CD14-positive monocyte (primary cell): ENCODE measurements around the gene TEC. TPM values are rescaled to one million over a fixed set of nuclear protein-coding genes. Genes with fewer than 3 reads are reported as not detected.

Experiments
- DNase-seq, 3 donors: peaks; one replicate each; pipeline ENCODE4 v3.0.0-alpha.2; 2011 to 2022
- H2AFZ ChIP-seq: 2 replicates; pipeline ENCODE4 v1.6.0; 2012; ENCODE audit warnings: mild to moderate bottlenecking, low read depth, low read length, inconsistent platforms; ENCODE audit not compliant: insufficient read depth, poor library complexity, severe bottlenecking
- H3K27ac ChIP-seq, 2 donors: 1 replicate in 1 of 2; 2 replicates in 1 of 2; pipeline ENCODE4 v1.5.1; 2012 to 2013; ENCODE audit warnings: low read length in 2 of 2, control low read depth in 1 of 2, inconsistent platforms in 1 of 2, low read depth in 1 of 2, mild to moderate bottlenecking in 1 of 2
- H3K27me3 ChIP-seq, 2 donors: one replicate each; pipeline versions ENCODE4 v1.6.0 to v1.6.1; 2011 to 2013; ENCODE audit warnings: low read length in 2 of 2; ENCODE audit not compliant: control insufficient read depth in 2 of 2, insufficient read depth in 2 of 2
- H3K36me3 ChIP-seq, 2 donors: replicated peaks in 1 of 2; 1 replicate in 1 of 2; 2 replicates in 1 of 2; pipeline versions ENCODE4 v1.5.1 to v1.6.1; 2012 to 2013; ENCODE audit warnings: low read length in 2 of 2, control low read depth in 1 of 2, inconsistent platforms in 1 of 2, mild to moderate bottlenecking in 1 of 2; ENCODE audit not compliant: insufficient read depth in 2 of 2, control insufficient read depth in 1 of 2
- H3K4me1 ChIP-seq, 2 donors: 1 replicate in 1 of 2; 2 replicates in 1 of 2; pipeline versions ENCODE4 v1.5.1 to v1.6.1; 2012 to 2013; ENCODE audit warnings: low read length in 2 of 2, control low read depth in 1 of 2, inconsistent platforms in 1 of 2, mild to moderate bottlenecking in 1 of 2, moderate library complexity in 1 of 2; ENCODE audit not compliant: insufficient read depth in 2 of 2, control insufficient read depth in 1 of 2
- H3K4me2 ChIP-seq: replicated peaks from 2 replicates; pipeline ENCODE3; 2012; ENCODE audit warnings: low read length, moderate library complexity, mild to moderate bottlenecking; ENCODE audit not compliant: poor library complexity, severe bottlenecking; ENCODE audit errors: extremely low read depth
- H3K4me3 ChIP-seq, 3 experiments: fragments of 200-600 bp in 1 of 3; sonication (generic) in 1 of 3; replicated peaks in 1 of 3; 1 replicate in 2 of 3; 2 replicates in 1 of 3; pipeline ENCODE4 v1.5.1; 2011 to 2013; ENCODE audit warnings: low read length in 3 of 3, mild to moderate bottlenecking in 3 of 3, control low read depth in 2 of 3, low read depth in 2 of 3, inconsistent platforms in 1 of 3, moderate library complexity in 1 of 3
- H3K79me2 ChIP-seq: 2 replicates; pipeline ENCODE4 v1.6.0; 2012; ENCODE audit warnings: mild to moderate bottlenecking, control low read depth, inconsistent platforms, low read length, moderate library complexity; ENCODE audit not compliant: insufficient read depth
- H3K9ac ChIP-seq: 2 replicates; pipeline ENCODE4 v1.6.0; 2017; ENCODE audit warnings: low read length, mild to moderate bottlenecking; ENCODE audit not compliant: insufficient read depth, poor library complexity, severe bottlenecking
- H3K9me3 ChIP-seq, 2 donors: replicated peaks in 1 of 2; 1 replicate in 1 of 2; 2 replicates in 1 of 2; pipeline versions ENCODE4 v1.5.1 to v1.6.1; 2012 to 2013; ENCODE audit warnings: low read length in 2 of 2, control low read depth in 1 of 2; ENCODE audit not compliant: control insufficient read depth in 1 of 2, insufficient read depth in 1 of 2
- H4K20me1 ChIP-seq: 2 replicates; pipeline ENCODE4 v1.6.0; 2012; ENCODE audit warnings: mild to moderate bottlenecking, low read length, control low read depth, moderate library complexity; ENCODE audit not compliant: insufficient read depth
- H3K27ac Mint-ChIP-seq, 7 donors: one replicate each; pipeline ENCODE4 v1.8.0; 2020; ENCODE audit warnings: mild to moderate bottlenecking in 7 of 7, mixed read lengths in 7 of 7, moderate library complexity in 6 of 7, inconsistent platforms in 2 of 7
- H3K27me3 Mint-ChIP-seq, 3 donors: one replicate each; pipeline ENCODE4 v1.8.0; 2021 to 2022; ENCODE audit warnings: low read depth in 3 of 3, mild to moderate bottlenecking in 3 of 3, mixed read lengths in 3 of 3, moderate library complexity in 3 of 3, inconsistent platforms in 1 of 3
- H3K36me3 Mint-ChIP-seq, 2 donors: one replicate each; pipeline ENCODE4 v1.8.0; 2020; ENCODE audit warnings: mixed read lengths in 2 of 2, inconsistent platforms in 1 of 2, mild to moderate bottlenecking in 1 of 2
- H3K4me1 Mint-ChIP-seq: one replicate; pipeline ENCODE4 v1.8.0; 2020; ENCODE audit warnings: mild to moderate bottlenecking, mixed read lengths
- H3K4me3 Mint-ChIP-seq, 2 donors: one replicate each; pipeline ENCODE4 v1.8.0; 2020; ENCODE audit warnings: mild to moderate bottlenecking in 2 of 2, mixed read lengths in 2 of 2, moderate library complexity in 1 of 2
- H3K9me3 Mint-ChIP-seq, 7 donors: one replicate each; pipeline ENCODE4 v1.8.0; 2020 to 2022; ENCODE audit warnings: mixed read lengths in 7 of 7, mild to moderate bottlenecking in 6 of 7, moderate library complexity in 6 of 7, inconsistent platforms in 2 of 7
- WGBS: methylation state at CpG from one replicate; pipeline ENCODE4 v1.1.5; 2013; ENCODE audit warnings: missing lambda C conversion rate; ENCODE audit not compliant: insufficient coverage; 5-methylcytosine and 5-hydroxymethylcytosine counted together
- intact Hi-C, 2 donors: fragments of 100-400 bp; cut with micrococcal nuclease; formaldehyde crosslinking; loops; one replicate each; pipeline versions ENCODE4 v1.15.0 to v1.15.1; 2023
- polyA plus RNA-seq, 3 donors: library from polyadenylated mRNA; depleted of rRNA in 1 of 3; unstranded in 2 of 3; stranded (reverse) in 1 of 3; fragments of 300-500 nt in 2 of 3; fragments of >200 nt in 1 of 3; fragmentation: Illumina TruSeq in 2 of 3; gene quantifications; 1 replicate in 2 of 3; 2 replicates in 1 of 3; pipeline ENCODE4 v1.2.3, GENCODE V29; 2012 to 2021
- TF ChIP-seq, protein P1 (sequence below): fragments of 200-600 bp; IDR thresholded peaks from one replicate; pipeline ENCODE4 v1.8.0; 2022; ENCODE audit warnings: antibody characterized with exemption, mild to moderate bottlenecking

Gene TEC
- polyA plus RNA-seq, 3 donors = 0.30 to 2.5 (median 0.73) TPM

DNA sequence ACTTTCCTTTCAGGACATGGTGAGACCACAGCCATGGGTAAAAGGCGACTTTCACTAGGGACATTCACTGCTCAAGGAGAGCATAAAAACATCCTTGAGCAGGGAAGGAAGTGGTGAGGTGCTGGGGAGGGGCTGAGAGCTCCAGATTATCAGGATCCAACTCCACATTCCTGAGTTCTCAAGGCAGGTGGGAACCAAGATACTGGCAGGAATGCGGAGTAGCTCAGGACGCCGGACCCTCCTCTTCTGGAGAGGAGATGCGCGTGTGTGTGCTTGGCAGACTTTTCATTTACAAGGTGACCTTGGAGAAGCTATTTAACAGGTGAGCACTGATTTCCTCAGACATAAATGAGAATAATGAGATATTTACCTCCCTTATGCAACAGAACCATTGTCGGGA lies 94.3 kb downstream of the TEC start:
- 80% methylated on average over 1 of the region's 7 CpGs for WGBS
- Histone ChIP-seq H3K4me2 (no peak overlapping the region), H4K20me1 (no peaks in the 10 kb centered on the region), H3K9ac (no peak overlapping the region), H3K9me3 (no peaks in the 10 kb centered on the region), H3K27ac (peak overlapping the region in 1 of 2 donors; percentile 16), H3K4me3 (no peak overlapping the region), H3K4me1 (peaks cover 20 to 34% of the 10 kb centered on the region in 2 donors), H3K79me2 (peaks cover 7% of the 10 kb centered on the region), H3K27me3 (no peaks in the 10 kb centered on the region), H2AFZ (no peak overlapping the region), H3K36me3 (peaks cover 0 to 10% of the 10 kb centered on the region in 2 donors)
- intact Hi-C loops = no loop called here
- peaks cover 0 to 11% (median 6%) of the 10 kb centered on the region in 7 donors for H3K9me3 Mint-ChIP-seq
- H3K27ac Mint-ChIP-seq = peak overlapping the region in 3 of 7 donors; percentile 25 to 59 (median 52)
- H3K36me3 Mint-ChIP-seq = peaks cover 19 to 23% of the 10 kb centered on the region in 2 donors
- H3K4me3 Mint-ChIP-seq = no peak overlapping the region
- H3K27me3 Mint-ChIP-seq = no peaks in the 10 kb centered on the region
- TF ChIP-seq, protein P1, sequence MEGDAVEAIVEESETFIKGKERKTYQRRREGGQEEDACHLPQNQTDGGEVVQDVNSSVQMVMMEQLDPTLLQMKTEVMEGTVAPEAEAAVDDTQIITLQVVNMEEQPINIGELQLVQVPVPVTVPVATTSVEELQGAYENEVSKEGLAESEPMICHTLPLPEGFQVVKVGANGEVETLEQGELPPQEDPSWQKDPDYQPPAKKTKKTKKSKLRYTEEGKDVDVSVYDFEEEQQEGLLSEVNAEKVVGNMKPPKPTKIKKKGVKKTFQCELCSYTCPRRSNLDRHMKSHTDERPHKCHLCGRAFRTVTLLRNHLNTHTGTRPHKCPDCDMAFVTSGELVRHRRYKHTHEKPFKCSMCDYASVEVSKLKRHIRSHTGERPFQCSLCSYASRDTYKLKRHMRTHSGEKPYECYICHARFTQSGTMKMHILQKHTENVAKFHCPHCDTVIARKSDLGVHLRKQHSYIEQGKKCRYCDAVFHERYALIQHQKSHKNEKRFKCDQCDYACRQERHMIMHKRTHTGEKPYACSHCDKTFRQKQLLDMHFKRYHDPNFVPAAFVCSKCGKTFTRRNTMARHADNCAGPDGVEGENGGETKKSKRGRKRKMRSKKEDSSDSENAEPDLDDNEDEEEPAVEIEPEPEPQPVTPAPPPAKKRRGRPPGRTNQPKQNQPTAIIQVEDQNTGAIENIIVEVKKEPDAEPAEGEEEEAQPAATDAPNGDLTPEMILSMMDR = no peak
- H3K4me1 Mint-ChIP-seq = peaks cover 22% of the 10 kb centered on the region
- DNase-seq = no peak

DNA sequence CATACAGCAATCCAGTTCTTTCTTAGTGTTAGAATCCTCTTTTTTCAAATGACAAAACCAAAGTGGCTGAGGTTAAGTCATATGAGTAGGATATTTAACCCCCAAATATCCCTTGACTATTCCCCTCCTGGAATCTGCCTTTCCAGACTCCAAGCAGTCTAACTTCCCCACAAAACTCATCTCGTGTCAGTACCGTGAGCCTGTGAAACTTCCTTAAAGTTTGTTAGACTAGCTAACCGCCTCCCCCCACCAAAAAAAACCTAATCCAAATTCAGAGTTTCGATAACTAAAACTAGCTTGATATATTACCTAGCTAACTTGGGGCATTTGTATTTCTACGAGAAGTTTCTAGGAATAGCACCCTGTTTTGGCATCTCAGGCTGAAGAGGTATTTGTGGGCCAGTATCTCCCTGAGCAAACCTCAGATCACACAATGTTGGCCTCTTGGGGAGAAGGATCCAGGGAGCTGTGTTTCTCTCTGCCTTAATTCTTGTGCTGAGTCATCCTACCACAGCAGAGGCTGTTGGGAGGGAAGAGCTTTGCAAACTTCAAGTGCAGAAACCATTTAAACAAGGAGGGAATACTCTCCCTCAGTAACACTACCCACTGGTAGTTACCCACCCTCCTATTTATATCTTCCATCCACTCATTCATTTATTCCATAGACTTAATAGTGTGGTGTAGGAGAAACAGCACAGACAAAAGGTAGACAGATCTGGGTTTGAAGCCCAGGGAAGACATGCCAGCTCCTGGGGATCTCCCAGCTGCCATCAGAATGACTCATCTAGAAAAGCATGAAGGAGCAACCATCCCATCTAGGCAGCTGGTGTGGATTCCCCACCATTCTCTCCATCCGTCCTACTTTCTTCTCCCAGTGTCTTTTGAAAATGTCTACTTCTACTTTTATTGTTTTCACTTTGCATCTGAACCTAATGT lies 96.3 kb downstream of the TEC start:
- peak overlapping the region; percentile 3 to 91 (median 87) for H3K27ac Mint-ChIP-seq
- TF ChIP-seq, protein P1 = no peak
- Histone ChIP-seq H3K9ac (peak overlapping the region; percentile 32), H3K4me3 (peak overlapping the region; percentile 30 to 63 (median 43)), H3K27ac (peak overlapping the region; percentile 44 to 74), H2AFZ (peak overlapping the region; percentile 57), H3K36me3 (peaks cover under 1 to 16% of the 10 kb centered on the region in 2 donors), H3K79me2 (peaks cover 1% of the 10 kb centered on the region), H3K27me3 (no peaks in the 10 kb centered on the region), H4K20me1 (no peaks in the 10 kb centered on the region), H3K9me3 (no peaks in the 10 kb centered on the region), H3K4me1 (peaks cover 12 to 24% of the 10 kb centered on the region in 2 donors), H3K4me2 (peak overlapping the region; percentile 68)
- WGBS = 0% methylated on average over 1 of the region's 6 CpGs
- peaks cover 18% of the 10 kb centered on the region for H3K4me1 Mint-ChIP-seq
- H3K9me3 Mint-ChIP-seq = peaks cover 0 to 10% (median 2%) of the 10 kb centered on the region in 7 donors
- no peaks in the 10 kb centered on the region for H3K27me3 Mint-ChIP-seq
- intact Hi-C loops = no loop called here
- peak in 1 of 3 donors; percentile 69 for DNase-seq
- H3K4me3 Mint-ChIP-seq = peak overlapping the region in 1 of 2 donors; percentile 87
- H3K36me3 Mint-ChIP-seq = peaks cover 23 to 24% of the 10 kb centered on the region in 2 donors
